HepG2 (cell line): ENCODE measurements around the gene NCLN. TPM values are rescaled to one million over a fixed set of nuclear protein-coding genes. Genes with fewer than 3 reads are reported as not detected.

Experiments used
- ATAC-seq: fragments of 200-7000 bp; cut with Tn5 transposase; 3 replicates; pipeline ENCODE4 v1.9.1; 2020; ENCODE audit warnings: mild to moderate bottlenecking, moderate library complexity
- BruUV-seq: library from RNA; stranded (reverse); fragments of 400-500 nt; replicated peaks from 2 replicates; lab custom pipeline; 2021; lab: Mats Ljungman, UMichigan
- CTCF ChIA-PET: fragments of 300-600 bp; formaldehyde crosslinking; extraction: SDS; loops from one replicate; lab custom pipeline; 2021; ENCODE audit warnings: low total read pairs, inconsistent platforms, low intra/inter-chr PET ratio; lab: Yijun Ruan, JAX
- POLR2A ChIA-PET: fragments of 350-600 bp; sonication (Branson Sonifier 250); formaldehyde crosslinking; loops from one replicate; lab custom pipeline; 2020; ENCODE audit warnings: antibody characterized with exemption, inconsistent platforms; lab: Yijun Ruan, JAX
- DNase-seq: peaks from one replicate; pipeline ENCODE4 v3.0.0-alpha.2; 2015; ENCODE audit warnings: low spot score
- FAIRE-seq: peaks from 3 replicates; lab custom pipeline; 2011; peaks lifted over from hg19 to GRCh38; lab: Jason Lieb, UNC
- H2AFZ ChIP-seq: one replicate; pipeline ENCODE4 v1.6.1; 2011; ENCODE audit warnings: low read length, inconsistent platforms
- H3K27ac ChIP-seq: fragments of 300-600 bp; 3 replicates; pipeline ENCODE4 v1.8.0; 2011; ENCODE audit warnings: mixed run types, mild to moderate bottlenecking, mixed read lengths, low read length, inconsistent platforms; ENCODE audit not compliant: insufficient read depth; ENCODE audit errors: extremely low read length
- H3K27me3 ChIP-seq, 2 experiments: fragments of 200-600 bp in 1 of 2; 2 replicates in 1 of 2; 3 replicates in 1 of 2; pipeline versions ENCODE4 v1.6.0 to v1.8.0; 2011; ENCODE audit warnings: low read length in 2 of 2, mild to moderate bottlenecking in 2 of 2, moderate library complexity in 2 of 2, inconsistent platforms in 1 of 2; ENCODE audit not compliant: insufficient read depth in 2 of 2, control insufficient read depth in 1 of 2
- H3K36me3 ChIP-seq, 2 experiments: fragments of 200-600 bp in 1 of 2; replicated peaks in 1 of 2; 2 replicates in 1 of 2; 3 replicates in 1 of 2; pipeline versions ENCODE4 v1.5.1 to v1.8.0; 2011; ENCODE audit warnings: low read length in 2 of 2, inconsistent platforms in 1 of 2; ENCODE audit not compliant: insufficient read depth in 2 of 2, control insufficient read depth in 1 of 2
- H3K4me1 ChIP-seq: 2 replicates; pipeline ENCODE4 v1.5.1; 2012; ENCODE audit warnings: low read length, inconsistent platforms; ENCODE audit not compliant: insufficient read depth
- H3K4me2 ChIP-seq: 2 replicates; pipeline ENCODE4 v1.6.0; 2011; ENCODE audit warnings: low read depth, low read length, inconsistent platforms
- H3K4me3 ChIP-seq, 3 experiments: fragments of 200-600 bp in 1 of 3; sonication (generic), shearing (Covaris generic) in 1 of 3; replicated peaks in 1 of 3; 2 replicates each; pipeline ENCODE4 v1.5.1; 2011 to 2016; ENCODE audit warnings: low read length in 3 of 3, inconsistent platforms in 2 of 3, low read depth in 2 of 3, mild to moderate bottlenecking in 2 of 3, control low read depth in 1 of 3, mixed read lengths in 1 of 3; ENCODE audit not compliant: insufficient read depth in 1 of 3
- H3K79me2 ChIP-seq: one replicate; pipeline ENCODE4 v1.6.1; 2011; ENCODE audit warnings: low read length, inconsistent platforms; ENCODE audit not compliant: insufficient read depth
- H3K9ac ChIP-seq: 2 replicates; pipeline ENCODE4 v1.6.0; 2011; ENCODE audit warnings: mild to moderate bottlenecking, low read depth, low read length, inconsistent platforms; ENCODE audit not compliant: insufficient read depth
- H3K9me3 ChIP-seq: 2 replicates; pipeline ENCODE4 v1.5.1; 2012; ENCODE audit warnings: mild to moderate bottlenecking, low read length
- H4K20me1 ChIP-seq: 2 replicates; pipeline ENCODE4 v1.6.0; 2011; ENCODE audit warnings: inconsistent platforms, mild to moderate bottlenecking, low read length, moderate library complexity; ENCODE audit not compliant: insufficient read depth
- AHR ChIP-seq: IDR thresholded peaks from 2 replicates; pipeline ENCODE4 v1.6.1; 2018; ENCODE audit warnings: missing genetic modification reagents, missing compliant biosample characterization
- CTCF ChIP-seq: sonication (generic); formaldehyde crosslinking; IDR thresholded peaks from 2 replicates; pipeline ENCODE4 v1.5.0; 2020; ENCODE audit warnings: mild to moderate bottlenecking, missing genetic modification reagents, moderate library complexity
- DNMT1 ChIP-seq: sonication (generic); formaldehyde crosslinking; IDR thresholded peaks from 2 replicates; pipeline ENCODE4 v1.5.1; 2020; ENCODE audit warnings: mild to moderate bottlenecking, missing genetic modification reagents
- GATA4 ChIP-seq: sonication (generic); IDR thresholded peaks from 2 replicates; pipeline ENCODE4 v1.6.1; 2016; ENCODE audit warnings: antibody characterized with exemption, low read depth, borderline replicate concordance
- HNRNPK ChIP-seq: fragments of 200-400 bp; formaldehyde crosslinking; IDR thresholded peaks from 2 replicates; pipeline ENCODE4 v1.6.1; 2018; ENCODE audit warnings: low read length, low read depth, moderate library complexity, mild to moderate bottlenecking; ENCODE audit not compliant: poor library complexity, severe bottlenecking
- MTA1 ChIP-seq: sonication (generic); formaldehyde crosslinking; IDR thresholded peaks from 2 replicates; pipeline ENCODE4 v1.4.0; 2020; ENCODE audit warnings: missing genetic modification reagents, mild to moderate bottlenecking, borderline replicate concordance
- RAD21 ChIP-seq: fragments of 450-650 bp; formaldehyde crosslinking; IDR thresholded peaks from 2 replicates; pipeline ENCODE4 v1.5.0; 2020; ENCODE audit warnings: mild to moderate bottlenecking
- RBAK ChIP-seq: sonication (generic); formaldehyde crosslinking; IDR thresholded peaks from 2 replicates; pipeline ENCODE4 v1.5.1; 2020; ENCODE audit warnings: mild to moderate bottlenecking, missing genetic modification reagents
- RFXAP ChIP-seq: sonication (generic); formaldehyde crosslinking; IDR thresholded peaks from 2 replicates; pipeline ENCODE4 v1.4.0; 2020; ENCODE audit warnings: missing genetic modification reagents, borderline replicate concordance
- ZNF329 ChIP-seq: sonication (generic); formaldehyde crosslinking; IDR thresholded peaks from 2 replicates; pipeline ENCODE4 v1.9.0; 2021; ENCODE audit warnings: low read depth, mild to moderate bottlenecking, missing genetic modification reagents
- ZNF777 ChIP-seq: sonication (generic); formaldehyde crosslinking; IDR thresholded peaks from 2 replicates; pipeline ENCODE4 v1.4.0; 2020; ENCODE audit warnings: missing genetic modification reagents
- WGBS: methylation state at CpG from one replicate; pipeline ENCODE4 v1.1.6; 2017; ENCODE audit warnings: low lambda C conversion rate; 5-methylcytosine and 5-hydroxymethylcytosine counted together
- in situ Hi-C: cut with HindIII; loops from 2 replicates; pipeline ENCODE4 v1.10.0; 2017; ENCODE audit warnings: low pct_unique_long_range_greater_than_20kb; ENCODE audit not compliant: extremely low pct_ligation_motif_present
- intact Hi-C: fragments of 100-400 bp; cut with micrococcal nuclease; formaldehyde crosslinking; loops from one replicate; pipeline ENCODE4 v1.10.0; 2022; ENCODE audit not compliant: unreplicated experiment
- polyA plus RNA-seq, 8 experiments: library from polyadenylated mRNA; depleted of rRNA in 3 of 8; stranded (reverse) in 7 of 8; unstranded in 1 of 8; fragments of >200 nt; fragmentation: Illumina TruSeq in 4 of 8; extraction: Trizol in 4 of 8; gene quantifications; 2 replicates each; pipeline versions ENCODE4 v1.2.1 to v1.2.3, GENCODE V29; 2011 to 2016; ENCODE audit warnings: low read depth in 4 of 8, missing spikeins in 1 of 8, mixed read lengths in 1 of 8; ENCODE audit not compliant: insufficient read depth in 1 of 8
- total RNA-seq, 5 experiments: library from RNA; depleted of rRNA; stranded (reverse); fragments of >200 nt; fragmentation: Illumina TruSeq; extraction: Trizol; gene quantifications; 2 replicates each; pipeline ENCODE4 v1.2.3, GENCODE V29; 2016; ENCODE audit warnings: low read depth in 1 of 5
- TF ChIP-seq, protein P1 (sequence below): sonication (generic); formaldehyde crosslinking; IDR thresholded peaks from 2 replicates; pipeline ENCODE4 v1.5.0; 2020; ENCODE audit warnings: missing genetic modification reagents

NCLN gene
- total and polyA plus RNA-seq, 2 of the 13 experiments (the other 11 are each of a cell fraction or from before 2014, with no cell fraction given): 42.6 to 56.0 TPM

- peaks cover 4% of the 10 kb centered on the region; the same call in 1 of the 2 replicates for H4K20me1 ChIP-seq
- CTCF ChIA-PET: no interaction called here
- H2AFZ ChIP-seq: no peak within 1 kb of the TSS
- ATAC-seq (peak; percentile 45), DNase-seq (no peak), FAIRE-seq (no peak)
- H3K27ac ChIP-seq: no peak within 1 kb of the TSS
- H3K4me3 ChIP-seq: peak within 1 kb of the TSS in 1 of 3 experiments; percentile 50; a peak in 1 of 6 replicates
- intact Hi-C loops: no loop called here
- H3K9ac ChIP-seq: no peak within 1 kb of the TSS
- POLR2A ChIA-PET: no interaction called here
- no peak for TF ChIP-seq MTA1
- TF ChIP-seq, protein P1, sequence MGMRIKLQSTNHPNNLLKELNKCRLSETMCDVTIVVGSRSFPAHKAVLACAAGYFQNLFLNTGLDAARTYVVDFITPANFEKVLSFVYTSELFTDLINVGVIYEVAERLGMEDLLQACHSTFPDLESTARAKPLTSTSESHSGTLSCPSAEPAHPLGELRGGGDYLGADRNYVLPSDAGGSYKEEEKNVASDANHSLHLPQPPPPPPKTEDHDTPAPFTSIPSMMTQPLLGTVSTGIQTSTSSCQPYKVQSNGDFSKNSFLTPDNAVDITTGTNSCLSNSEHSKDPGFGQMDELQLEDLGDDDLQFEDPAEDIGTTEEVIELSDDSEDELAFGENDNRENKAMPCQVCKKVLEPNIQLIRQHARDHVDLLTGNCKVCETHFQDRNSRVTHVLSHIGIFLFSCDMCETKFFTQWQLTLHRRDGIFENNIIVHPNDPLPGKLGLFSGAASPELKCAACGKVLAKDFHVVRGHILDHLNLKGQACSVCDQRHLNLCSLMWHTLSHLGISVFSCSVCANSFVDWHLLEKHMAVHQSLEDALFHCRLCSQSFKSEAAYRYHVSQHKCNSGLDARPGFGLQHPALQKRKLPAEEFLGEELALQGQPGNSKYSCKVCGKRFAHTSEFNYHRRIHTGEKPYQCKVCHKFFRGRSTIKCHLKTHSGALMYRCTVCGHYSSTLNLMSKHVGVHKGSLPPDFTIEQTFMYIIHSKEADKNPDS (CRISPR knock-in tag): no peak
- TF ChIP-seq RBAK: no peak
- TF ChIP-seq ZNF777 (CRISPR knock-in tag): peak; percentile 44; the same call in 1 of the 2 replicates
- TF ChIP-seq HNRNPK: peak; percentile 18
- TF ChIP-seq DNMT1: no peak
- TF ChIP-seq RFXAP: no peak
- no peak for TF ChIP-seq ZNF329 (CRISPR knock-in tag)
- no peak for TF ChIP-seq AHR (CRISPR knock-in tag)
- TF ChIP-seq RAD21 (CRISPR knock-in tag): peak; percentile 38; the same call in 1 of the 2 replicates
- TF ChIP-seq GATA4: no peak
- TF ChIP-seq CTCF (CRISPR knock-in tag): peak; percentile 10; the same call in 1 of the 2 replicates
- H3K27me3 ChIP-seq: peaks cover 2 to 34% of the 10 kb centered on the region in 2 experiments; a peak in 4 of 5 replicates
- H3K79me2 ChIP-seq: no peaks in the 10 kb centered on the region
- no peaks in the 10 kb centered on the region for H3K4me1 ChIP-seq
- in situ Hi-C loops: no loop called here
- BruUV-seq: no TSS peak
- no peaks in the 10 kb centered on the region for H3K9me3 ChIP-seq
- H3K4me2 ChIP-seq: peak within 1 kb of the TSS; percentile 53; the same call in 1 of the 2 replicates
- WGBS: 13% methylated on average over 25 of the region's 94 CpGs
- H3K36me3 ChIP-seq: no peaks in the 10 kb centered on the region
Measured at GRCh38 chr19:3224346-3225168, 38.8 kb downstream of the NCLN start, which contains the start of gene CELF5. TSS of gene CELF5 (plus strand) at chr19:3224661. CDS start at chr19:3224740, 79 bp downstream.
